ENCODE data around the gene COMTD1.

The COMTD1 gene

DNA sequence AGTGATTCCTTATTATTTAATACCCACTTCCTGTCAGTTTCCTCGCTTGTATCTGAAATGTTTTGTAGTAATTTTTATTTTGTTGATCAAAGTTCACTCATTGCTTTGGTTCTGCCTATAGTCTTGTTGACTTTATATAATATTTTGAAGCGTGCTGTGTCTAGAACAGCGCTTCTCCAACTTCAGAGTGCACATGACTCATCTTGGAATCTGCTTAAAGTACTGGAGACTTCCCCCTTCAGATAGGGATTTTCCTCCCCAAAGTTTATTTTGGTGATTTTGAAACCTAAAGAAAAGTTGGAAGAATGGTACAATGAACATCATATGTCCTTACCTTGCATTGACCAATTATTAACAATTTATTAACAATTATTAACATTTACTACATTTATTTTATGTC lies 5.8 kb downstream of the COMTD1 start:
- peaks cover 26% of the 10 kb centered on the region for H3K36me3 ChIP-seq (replicated peaks; ENCODE audit: low read depth, low read length)
- no peak overlapping the region for H3K4me3 ChIP-seq (ENCODE audit: low read length)
- no peak overlapping the region for H3K4me2 ChIP-seq (ENCODE audit: low read length)
- TF ChIP-seq EZH2phosphoT487 (IDR thresholded peaks at IDR 0.05; ENCODE audit: low read depth) = no peak
- TF ChIP-seq, protein P1, sequence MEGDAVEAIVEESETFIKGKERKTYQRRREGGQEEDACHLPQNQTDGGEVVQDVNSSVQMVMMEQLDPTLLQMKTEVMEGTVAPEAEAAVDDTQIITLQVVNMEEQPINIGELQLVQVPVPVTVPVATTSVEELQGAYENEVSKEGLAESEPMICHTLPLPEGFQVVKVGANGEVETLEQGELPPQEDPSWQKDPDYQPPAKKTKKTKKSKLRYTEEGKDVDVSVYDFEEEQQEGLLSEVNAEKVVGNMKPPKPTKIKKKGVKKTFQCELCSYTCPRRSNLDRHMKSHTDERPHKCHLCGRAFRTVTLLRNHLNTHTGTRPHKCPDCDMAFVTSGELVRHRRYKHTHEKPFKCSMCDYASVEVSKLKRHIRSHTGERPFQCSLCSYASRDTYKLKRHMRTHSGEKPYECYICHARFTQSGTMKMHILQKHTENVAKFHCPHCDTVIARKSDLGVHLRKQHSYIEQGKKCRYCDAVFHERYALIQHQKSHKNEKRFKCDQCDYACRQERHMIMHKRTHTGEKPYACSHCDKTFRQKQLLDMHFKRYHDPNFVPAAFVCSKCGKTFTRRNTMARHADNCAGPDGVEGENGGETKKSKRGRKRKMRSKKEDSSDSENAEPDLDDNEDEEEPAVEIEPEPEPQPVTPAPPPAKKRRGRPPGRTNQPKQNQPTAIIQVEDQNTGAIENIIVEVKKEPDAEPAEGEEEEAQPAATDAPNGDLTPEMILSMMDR (IDR thresholded peaks at IDR 0.05; ENCODE audit: low read depth, low read length) = no peak
- no peaks in the 10 kb centered on the region for H3K27me3 ChIP-seq (ENCODE audit: low read depth, low read length)
- H3K79me2 ChIP-seq (ENCODE audit: low read length) = peaks cover 42% of the 10 kb centered on the region
- H3K4me1 ChIP-seq (ENCODE audit: low read length) = peaks cover 6% of the 10 kb centered on the region
- no peak overlapping the region for H3K27ac ChIP-seq (ENCODE audit: low read length)
- no peak overlapping the region for H2AFZ ChIP-seq (ENCODE audit: low read depth, low read length)
- H4K20me1 ChIP-seq (ENCODE audit: insufficient read depth, low read length) = peaks cover 11% of the 10 kb centered on the region
- H3K9ac ChIP-seq (ENCODE audit: low read length) = no peak overlapping the region
- no peaks in the 10 kb centered on the region for H3K9me3 ChIP-seq (ENCODE audit: insufficient read depth, low read length)

DNA sequence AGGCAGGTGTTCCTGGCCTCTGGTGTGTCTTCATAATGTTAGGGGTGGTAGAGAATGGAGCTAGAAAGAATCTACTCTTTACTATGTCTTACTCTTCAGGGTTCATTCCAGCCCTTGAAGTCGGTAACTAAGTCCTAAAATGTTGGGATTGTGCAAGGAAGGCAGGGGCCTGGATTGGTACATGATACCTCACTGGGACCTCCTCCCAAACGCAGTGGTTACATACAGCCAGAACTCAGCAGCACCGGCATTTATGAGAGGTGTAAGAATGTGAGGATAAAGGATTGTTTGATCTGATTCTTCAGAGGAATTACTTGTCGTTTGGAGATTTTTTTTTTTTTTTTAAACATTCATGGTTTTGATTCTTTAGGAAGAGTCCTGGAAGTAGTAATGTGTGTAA lies 6.9 kb downstream of the COMTD1 start:
- H3K36me3 ChIP-seq (replicated peaks; ENCODE audit: low read depth, low read length) = peaks cover 34% of the 10 kb centered on the region
- no peak overlapping the region for H3K9ac ChIP-seq (ENCODE audit: low read length)
- peaks cover 4% of the 10 kb centered on the region for H3K4me1 ChIP-seq (ENCODE audit: low read length)
- H3K9me3 ChIP-seq (ENCODE audit: insufficient read depth, low read length) = no peaks in the 10 kb centered on the region
- H4K20me1 ChIP-seq (ENCODE audit: insufficient read depth, low read length) = peaks cover 22% of the 10 kb centered on the region
- H3K4me3 ChIP-seq (ENCODE audit: low read length) = no peak overlapping the region
- H3K79me2 ChIP-seq (ENCODE audit: low read length) = peaks cover 53% of the 10 kb centered on the region
- H3K27ac ChIP-seq (ENCODE audit: low read length) = no peak overlapping the region
- H3K27me3 ChIP-seq (ENCODE audit: low read depth, low read length) = no peaks in the 10 kb centered on the region
- H3K4me2 ChIP-seq (ENCODE audit: low read length) = no peak overlapping the region
- H2AFZ ChIP-seq (ENCODE audit: low read depth, low read length) = no peak overlapping the region
- no peak for TF ChIP-seq EZH2phosphoT487 (IDR thresholded peaks at IDR 0.05; ENCODE audit: low read depth)
- TF ChIP-seq, protein P1 (IDR thresholded peaks at IDR 0.05; ENCODE audit: low read depth, low read length) = no peak

DNA sequence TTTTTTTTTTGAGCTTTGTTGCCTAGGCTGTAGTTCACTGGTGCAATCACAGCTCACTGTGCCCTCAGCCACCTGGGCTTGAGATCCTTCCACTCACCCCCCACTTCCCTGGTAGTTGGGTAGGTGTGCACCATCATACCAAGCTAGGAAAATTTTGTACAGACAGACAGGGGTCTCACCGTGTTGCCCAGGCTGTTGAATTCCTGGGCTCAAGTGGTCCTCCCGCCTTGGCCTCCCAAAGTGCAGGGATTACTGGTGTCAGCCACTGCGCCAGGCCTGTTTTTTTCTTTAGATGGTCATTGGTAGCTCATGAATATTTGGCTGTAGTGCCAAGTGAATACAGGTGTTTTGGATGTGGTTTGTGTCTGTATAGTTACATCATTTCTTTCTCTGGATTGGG lies 7.5 kb downstream of the COMTD1 start:
- H3K4me1 ChIP-seq (ENCODE audit: low read length) = no peaks in the 10 kb centered on the region; the same call in 1 of the 2 replicates
- peaks cover 22% of the 10 kb centered on the region for H4K20me1 ChIP-seq (ENCODE audit: insufficient read depth, low read length)
- no peak overlapping the region for H3K27ac ChIP-seq (ENCODE audit: low read length)

DNA sequence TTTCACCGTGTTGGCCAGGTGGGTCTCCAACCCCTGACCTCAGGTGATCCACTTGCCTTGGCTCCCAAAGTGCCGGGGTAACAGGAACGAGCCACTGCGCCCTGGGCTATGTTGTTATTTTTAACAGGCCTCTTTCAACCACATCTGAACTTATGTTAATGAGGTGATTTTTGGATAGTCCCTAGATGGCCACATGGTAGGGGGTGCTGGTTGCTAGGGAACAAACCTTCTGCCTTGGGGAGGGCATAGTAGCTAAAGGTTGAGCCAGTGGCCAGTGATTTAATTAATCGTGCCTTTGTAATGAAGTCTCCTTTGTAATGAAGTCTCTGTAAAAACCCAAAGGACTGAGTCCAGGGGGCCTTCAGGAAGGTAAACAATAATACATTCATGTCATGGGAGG lies 9.1 kb downstream of the COMTD1 start:
- H3K36me3 ChIP-seq (replicated peaks; ENCODE audit: low read depth, low read length) = peaks cover 34% of the 10 kb centered on the region
- H3K4me2 ChIP-seq (ENCODE audit: low read length) = no peak overlapping the region
- H3K9ac ChIP-seq (ENCODE audit: low read length) = no peak overlapping the region
- no peak overlapping the region for H2AFZ ChIP-seq (ENCODE audit: low read depth, low read length)
- no peaks in the 10 kb centered on the region for H3K27me3 ChIP-seq (ENCODE audit: low read depth, low read length)
- no peaks in the 10 kb centered on the region for H3K9me3 ChIP-seq (ENCODE audit: insufficient read depth, low read length)
- H4K20me1 ChIP-seq (ENCODE audit: insufficient read depth, low read length) = peaks cover 22% of the 10 kb centered on the region
- H3K27ac ChIP-seq (ENCODE audit: low read length) = no peak overlapping the region
- no peak overlapping the region for H3K4me3 ChIP-seq (ENCODE audit: low read length)
- H3K79me2 ChIP-seq (ENCODE audit: low read length) = peaks cover 73% of the 10 kb centered on the region
- TF ChIP-seq, protein P1 (IDR thresholded peaks at IDR 0.05; ENCODE audit: low read depth, low read length) = no peak
- no peak for TF ChIP-seq EZH2phosphoT487 (IDR thresholded peaks at IDR 0.05; ENCODE audit: low read depth)
- H3K4me1 ChIP-seq (ENCODE audit: low read length) = no peaks in the 10 kb centered on the region; the same call in 1 of the 2 replicates

More for the DNA sequence above, 7.5 kb downstream of the COMTD1 start:
- Histone ChIP-seq H3K4me2 (ENCODE audit: low read length) (no peak overlapping the region), H3K27me3 (ENCODE audit: low read depth, low read length) (no peaks in the 10 kb centered on the region), H2AFZ (ENCODE audit: low read depth, low read length) (no peak overlapping the region), H3K4me3 (ENCODE audit: low read length) (no peak overlapping the region), H3K79me2 (ENCODE audit: low read length) (peaks cover 59% of the 10 kb centered on the region), H3K9me3 (ENCODE audit: insufficient read depth, low read length) (no peaks in the 10 kb centered on the region), H3K9ac (ENCODE audit: low read length) (no peak overlapping the region), H3K36me3 (replicated peaks; ENCODE audit: low read depth, low read length) (peaks cover 36% of the 10 kb centered on the region)
- TF ChIP-seq, protein P1 (IDR thresholded peaks at IDR 0.05; ENCODE audit: low read depth, low read length) = no peak
- no peak for TF ChIP-seq EZH2phosphoT487 (IDR thresholded peaks at IDR 0.05; ENCODE audit: low read depth)

All from OCI-LY3 (cell line).